Endodermal cell (in vitro differentiated cells): Measurements from ENCODE around the gene GAREM2. TPM values are rescaled to one million over a fixed set of nuclear protein-coding genes. Genes with fewer than 3 reads are reported as not detected.
"Not testable (repeated sequence)": the region's sequence is repeated elsewhere in the genome, so short reads cannot be mapped to it uniquely, and the experiment has no call there.

ENCODE experiments used
- DNase-seq: peaks from one replicate; pipeline ENCODE4 v3.0.0-alpha.2; 2017
- H3K27ac ChIP-seq: 2 replicates; pipeline ENCODE4 v1.5.1; 2013; ENCODE audit warnings: mild to moderate bottlenecking, low read depth, low read length, moderate library complexity
- H3K27me3 ChIP-seq: 2 replicates; pipeline ENCODE4 v1.6.1; 2013; ENCODE audit warnings: mild to moderate bottlenecking, low read length, moderate library complexity; ENCODE audit not compliant: insufficient read depth, control insufficient read depth, poor library complexity, severe bottlenecking
- H3K36me3 ChIP-seq: 2 replicates; pipeline ENCODE4 v1.7.0; 2013; ENCODE audit warnings: mild to moderate bottlenecking, low read length, moderate library complexity; ENCODE audit not compliant: control insufficient read depth, insufficient read depth
- H3K4me1 ChIP-seq: one replicate; pipeline ENCODE4 v1.7.0; 2013; ENCODE audit warnings: low read length; ENCODE audit not compliant: control insufficient read depth, insufficient read depth
- H3K4me3 ChIP-seq: 2 replicates; pipeline ENCODE4 v1.5.1; 2013; ENCODE audit warnings: mild to moderate bottlenecking, low read length, moderate library complexity
- H3K9ac ChIP-seq: 2 replicates; pipeline ENCODE4 v1.6.1; 2013; ENCODE audit warnings: mild to moderate bottlenecking, low read length, moderate library complexity; ENCODE audit not compliant: poor library complexity, severe bottlenecking; ENCODE audit errors: extremely low read depth
- H3K9me3 ChIP-seq: 2 replicates; pipeline ENCODE4 v1.6.1; 2013; ENCODE audit warnings: mild to moderate bottlenecking, low read length, moderate library complexity; ENCODE audit not compliant: control insufficient read depth
- H3K27ac Mint-ChIP-seq: 2 replicates; pipeline ENCODE4 v1.8.0; 2020; ENCODE audit warnings: mixed read lengths
- H3K27me3 Mint-ChIP-seq: 2 replicates; pipeline ENCODE4 v1.8.0; 2021; ENCODE audit warnings: mild to moderate bottlenecking, mixed read lengths; ENCODE audit not compliant: insufficient read depth
- H3K36me3 Mint-ChIP-seq: 2 replicates; pipeline ENCODE4 v1.8.0; 2020; ENCODE audit warnings: low read depth, mixed read lengths
- H3K4me1 Mint-ChIP-seq: 2 replicates; pipeline ENCODE4 v1.8.0; 2020; ENCODE audit warnings: mixed read lengths
- H3K4me3 Mint-ChIP-seq: 2 replicates; pipeline ENCODE4 v1.8.0; 2020; ENCODE audit warnings: mild to moderate bottlenecking, moderate library complexity, mixed read lengths
- H3K9me3 Mint-ChIP-seq: 2 replicates; pipeline ENCODE4 v1.8.0; 2020; ENCODE audit warnings: mild to moderate bottlenecking, mixed read lengths
- WGBS, 2 experiments: methylation state at CpG; one replicate each; pipeline versions ENCODE4 v1.1.5 to v1.1.7; 2013; ENCODE audit warnings: missing lambda C conversion rate in 2 of 2, mixed read lengths in 1 of 2; ENCODE audit not compliant: insufficient coverage in 1 of 2, insufficient read length in 1 of 2; 5-methylcytosine and 5-hydroxymethylcytosine counted together
- total RNA-seq, 2 donors: library from RNA; stranded (reverse); fragmentation: NEBNext Ultra II Directional in 1 of 2; extraction: Animal tissue kit (Norgen Biotek cat#: 25700) in 1 of 2; gene quantifications; 2 replicates in 1 of 2; 3 replicates in 1 of 2; pipeline ENCODE4 v1.2.1, GENCODE V29; 2021
- TF ChIP-seq, protein P1 (sequence below): fragments of 200-600 bp; sonication (generic); conservative IDR thresholded peaks from 2 replicates; pipeline ENCODE4 v1.5.0; 2021; ENCODE audit warnings: antibody characterized with exemption, mild to moderate bottlenecking

The GAREM2 gene
- total RNA-seq, 2 donors from 2014 or later = 6.0 to 8.1 TPM

DNA sequence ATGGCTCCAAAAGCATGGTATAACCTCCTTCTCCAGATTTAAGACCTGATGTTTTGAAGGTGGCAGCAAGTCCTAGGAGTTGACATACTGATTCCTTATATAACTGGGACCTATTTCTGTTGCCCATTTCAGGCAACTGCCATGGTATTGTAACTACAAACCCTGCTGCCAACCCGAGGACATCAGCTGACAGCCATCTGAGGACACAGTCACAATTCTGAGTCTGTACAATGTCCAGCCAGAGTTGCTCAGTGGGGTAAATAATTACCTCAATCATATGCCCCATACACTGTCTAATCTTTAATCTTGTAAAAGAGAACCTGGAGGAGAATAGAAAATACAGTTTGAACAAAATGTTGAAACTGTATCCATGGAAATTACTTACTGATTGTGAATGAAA is 8.7 kb upstream of the GAREM2 start:
- Histone ChIP-seq H3K4me1 (no peaks in the 10 kb centered on the region), H3K36me3 (no peaks in the 10 kb centered on the region), H3K9me3 (no peaks in the 10 kb centered on the region), H3K9ac (no peak overlapping the region), H3K27ac (no peak overlapping the region), H3K4me3 (no peak overlapping the region), H3K27me3 (no peaks in the 10 kb centered on the region)
- DNase-seq = peak; percentile 17
- Mint-ChIP-seq H3K4me1 (no peaks in the 10 kb centered on the region), H3K4me3 (no peak overlapping the region), H3K9me3 (no peaks in the 10 kb centered on the region), H3K36me3 (no peaks in the 10 kb centered on the region), H3K27me3 (no peaks in the 10 kb centered on the region), H3K27ac (no peak overlapping the region)
- TF ChIP-seq, protein P1, sequence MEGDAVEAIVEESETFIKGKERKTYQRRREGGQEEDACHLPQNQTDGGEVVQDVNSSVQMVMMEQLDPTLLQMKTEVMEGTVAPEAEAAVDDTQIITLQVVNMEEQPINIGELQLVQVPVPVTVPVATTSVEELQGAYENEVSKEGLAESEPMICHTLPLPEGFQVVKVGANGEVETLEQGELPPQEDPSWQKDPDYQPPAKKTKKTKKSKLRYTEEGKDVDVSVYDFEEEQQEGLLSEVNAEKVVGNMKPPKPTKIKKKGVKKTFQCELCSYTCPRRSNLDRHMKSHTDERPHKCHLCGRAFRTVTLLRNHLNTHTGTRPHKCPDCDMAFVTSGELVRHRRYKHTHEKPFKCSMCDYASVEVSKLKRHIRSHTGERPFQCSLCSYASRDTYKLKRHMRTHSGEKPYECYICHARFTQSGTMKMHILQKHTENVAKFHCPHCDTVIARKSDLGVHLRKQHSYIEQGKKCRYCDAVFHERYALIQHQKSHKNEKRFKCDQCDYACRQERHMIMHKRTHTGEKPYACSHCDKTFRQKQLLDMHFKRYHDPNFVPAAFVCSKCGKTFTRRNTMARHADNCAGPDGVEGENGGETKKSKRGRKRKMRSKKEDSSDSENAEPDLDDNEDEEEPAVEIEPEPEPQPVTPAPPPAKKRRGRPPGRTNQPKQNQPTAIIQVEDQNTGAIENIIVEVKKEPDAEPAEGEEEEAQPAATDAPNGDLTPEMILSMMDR = no peak
- WGBS, 2 experiments = 83% methylated on average over 1 of the region's 1 CpG; no CpG with 5 or more reads in 1 of the 2 experiments

DNA sequence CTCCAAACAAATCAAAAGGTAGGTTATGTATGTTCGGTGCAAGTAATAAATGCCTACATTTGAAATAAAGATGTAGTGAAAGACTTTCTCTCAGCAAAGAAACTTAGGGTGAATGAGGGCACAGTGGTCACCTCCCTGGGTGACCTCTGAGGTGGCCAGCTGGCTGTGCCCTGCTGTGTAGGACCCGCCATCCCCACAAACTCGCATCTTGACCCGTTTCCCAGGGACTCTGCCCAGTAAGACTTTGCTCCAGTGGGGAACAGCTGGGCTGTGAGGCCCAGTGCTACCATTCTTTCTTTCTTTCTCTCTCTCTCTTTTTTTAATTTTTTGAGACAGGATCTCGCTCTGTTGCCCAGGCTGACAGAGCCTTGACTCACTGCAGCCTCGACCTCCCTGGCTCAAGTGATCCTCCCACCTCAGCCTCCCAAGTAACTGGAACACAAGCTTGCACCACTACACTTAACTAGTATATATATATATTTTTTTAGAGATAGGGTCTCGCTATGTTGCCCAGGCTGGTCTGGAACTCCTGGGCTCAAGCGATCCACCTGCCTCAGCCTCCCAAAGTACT is 8.2 kb upstream of the GAREM2 start:
- DNase-seq = peak; percentile 17
- Histone ChIP-seq H3K27me3 (no peaks in the 10 kb centered on the region), H3K27ac (no peak overlapping the region), H3K9me3 (no peaks in the 10 kb centered on the region), H3K9ac (no peak overlapping the region), H3K4me3 (no peak overlapping the region), H3K36me3 (no peaks in the 10 kb centered on the region), H3K4me1 (no peaks in the 10 kb centered on the region)
- H3K27me3 Mint-ChIP-seq = peaks cover 1% of the 10 kb centered on the region
- H3K4me1 Mint-ChIP-seq = no peaks in the 10 kb centered on the region
- no peak overlapping the region for H3K27ac Mint-ChIP-seq
- 86 to 87% methylated on average over 5 to 8 of the region's 8 CpGs for WGBS, 2 experiments
- no peaks in the 10 kb centered on the region for H3K36me3 Mint-ChIP-seq
- H3K9me3 Mint-ChIP-seq = no peaks in the 10 kb centered on the region
- no peak overlapping the region for H3K4me3 Mint-ChIP-seq
- TF ChIP-seq, protein P1 = no peak

DNA sequence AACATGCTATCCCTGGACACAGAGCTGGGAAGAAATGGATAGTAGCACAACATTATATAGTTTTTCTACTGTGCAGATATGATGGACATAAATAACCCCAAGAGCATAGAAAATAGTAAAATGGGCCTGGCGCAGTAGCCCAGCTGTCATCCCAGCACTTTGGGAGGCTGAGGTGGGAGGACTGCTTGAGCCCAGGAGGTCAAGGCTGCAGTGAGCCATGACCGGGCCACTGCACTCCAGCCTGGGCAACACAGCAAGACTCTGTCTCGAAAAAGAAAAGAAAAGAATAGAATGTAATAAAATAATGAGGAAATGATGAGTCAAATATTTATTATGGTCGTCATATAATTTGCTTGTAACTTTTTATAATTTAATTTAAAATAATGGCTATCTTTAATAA is 7.5 kb upstream of the GAREM2 start:
- no peaks in the 10 kb centered on the region for H3K27me3 ChIP-seq
- H3K9me3 Mint-ChIP-seq = no peaks in the 10 kb centered on the region

DNA sequence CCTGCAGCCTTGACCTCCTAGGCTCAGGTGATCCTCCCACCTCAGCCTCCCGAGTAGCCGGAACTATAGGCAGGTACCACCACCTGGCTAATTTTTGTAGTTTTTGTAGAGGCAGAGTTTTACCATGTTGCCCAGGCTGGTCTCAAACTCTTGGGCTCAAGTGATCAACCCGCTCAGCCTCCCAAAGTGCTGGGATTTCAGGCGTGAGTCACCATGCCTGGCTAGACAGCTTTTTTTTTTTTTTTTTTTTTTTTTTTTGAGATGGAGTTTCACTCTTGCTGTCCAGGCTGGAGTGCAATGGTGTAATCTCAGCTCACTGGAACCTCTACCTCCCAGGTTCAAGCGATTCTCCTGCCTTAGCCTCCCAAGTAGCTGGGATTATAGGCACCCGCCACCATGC is 6.3 kb upstream of the GAREM2 start:
- WGBS, 2 experiments = 95 to 96% methylated on average over 2 to 5 of the region's 6 CpGs
- not testable (repeated sequence) for H3K27me3 ChIP-seq, H3K9me3 Mint-ChIP-seq, H3K27ac ChIP-seq, H3K36me3 ChIP-seq, H3K9me3 ChIP-seq, H3K4me3 Mint-ChIP-seq, H3K4me3 ChIP-seq, H3K4me1 ChIP-seq, H3K9ac ChIP-seq, H3K36me3 Mint-ChIP-seq, H3K4me1 Mint-ChIP-seq, H3K27ac Mint-ChIP-seq
- H3K27me3 Mint-ChIP-seq = peaks cover 15% of the 10 kb centered on the region
- peak; percentile 3 for DNase-seq

More for the DNA sequence above, 7.5 kb upstream of the GAREM2 start:
- no peak overlapping the region for H3K4me3 Mint-ChIP-seq
- no peak overlapping the region for H3K27ac Mint-ChIP-seq
- no peaks in the 10 kb centered on the region for H3K9me3 ChIP-seq
- DNase-seq = no peak
- H3K36me3 Mint-ChIP-seq = no peaks in the 10 kb centered on the region
- 93 to 100% methylated on average over 2 to 3 of the region's 4 CpGs for WGBS, 2 experiments
- no peak overlapping the region for H3K4me3 ChIP-seq
- no peaks in the 10 kb centered on the region for H3K4me1 Mint-ChIP-seq
- H3K27me3 Mint-ChIP-seq = peaks cover 6% of the 10 kb centered on the region
- H3K27ac ChIP-seq = no peak overlapping the region
- TF ChIP-seq, protein P1 = no peak
- no peak overlapping the region for H3K9ac ChIP-seq
- no peaks in the 10 kb centered on the region for H3K4me1 ChIP-seq
- no peaks in the 10 kb centered on the region for H3K36me3 ChIP-seq
